ENCODE data around the gene ENTPD2. TPM values are rescaled to one million over a fixed set of nuclear protein-coding genes. Genes with fewer than 3 reads are reported as not detected.

ENTPD2 gene
- total RNA-seq, 1 experiment from 2014 or later: 8.3 TPM

- Mint-ChIP-seq H3K36me3 (peaks cover 9% of the 10 kb centered on the region), H3K9me3 (no peaks in the 10 kb centered on the region), H3K4me1 (no peaks in the 10 kb centered on the region), H3K4me3 (no peak overlapping the region), H3K27ac (no peak overlapping the region), H3K27me3 (ENCODE audit: low read depth) (no peaks in the 10 kb centered on the region)
- ChIA-PET POLR2A (no interaction called here), CTCF (interaction anchor here (0.6 to 3.3 kb wide), 3 partner anchors 11 to 20 kb away, joined by 3 to 14 read pairs (median 6); no protein-coding TSS in a partner anchor)
- DNase-seq (ENCODE audit: low spot score) (no peak), ATAC-seq (no peak)
- TF ChIP-seq ATF6 (CRISPR knock-in tag; IDR thresholded peaks at IDR 0.05): no peak
- no peak for TF ChIP-seq ZNF138 (CRISPR knock-in tag; conservative IDR thresholded peaks at IDR 0.05)
- TF ChIP-seq MXD4 (CRISPR knock-in tag; IDR thresholded peaks at IDR 0.05; ENCODE audit: borderline replicate concordance): no peak
- TF ChIP-seq, protein P1, sequence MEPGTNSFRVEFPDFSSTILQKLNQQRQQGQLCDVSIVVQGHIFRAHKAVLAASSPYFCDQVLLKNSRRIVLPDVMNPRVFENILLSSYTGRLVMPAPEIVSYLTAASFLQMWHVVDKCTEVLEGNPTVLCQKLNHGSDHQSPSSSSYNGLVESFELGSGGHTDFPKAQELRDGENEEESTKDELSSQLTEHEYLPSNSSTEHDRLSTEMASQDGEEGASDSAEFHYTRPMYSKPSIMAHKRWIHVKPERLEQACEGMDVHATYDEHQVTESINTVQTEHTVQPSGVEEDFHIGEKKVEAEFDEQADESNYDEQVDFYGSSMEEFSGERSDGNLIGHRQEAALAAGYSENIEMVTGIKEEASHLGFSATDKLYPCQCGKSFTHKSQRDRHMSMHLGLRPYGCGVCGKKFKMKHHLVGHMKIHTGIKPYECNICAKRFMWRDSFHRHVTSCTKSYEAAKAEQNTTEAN (CRISPR knock-in tag; IDR thresholded peaks at IDR 0.05): no peak
- no peak for TF ChIP-seq CREM (CRISPR knock-in tag; IDR thresholded peaks at IDR 0.05)
- TF ChIP-seq NFATC4 (CRISPR knock-in tag; IDR thresholded peaks at IDR 0.05): no peak
- no peak for TF ChIP-seq ZNF671 (CRISPR knock-in tag; IDR thresholded peaks at IDR 0.05)
- TF ChIP-seq, protein P2, sequence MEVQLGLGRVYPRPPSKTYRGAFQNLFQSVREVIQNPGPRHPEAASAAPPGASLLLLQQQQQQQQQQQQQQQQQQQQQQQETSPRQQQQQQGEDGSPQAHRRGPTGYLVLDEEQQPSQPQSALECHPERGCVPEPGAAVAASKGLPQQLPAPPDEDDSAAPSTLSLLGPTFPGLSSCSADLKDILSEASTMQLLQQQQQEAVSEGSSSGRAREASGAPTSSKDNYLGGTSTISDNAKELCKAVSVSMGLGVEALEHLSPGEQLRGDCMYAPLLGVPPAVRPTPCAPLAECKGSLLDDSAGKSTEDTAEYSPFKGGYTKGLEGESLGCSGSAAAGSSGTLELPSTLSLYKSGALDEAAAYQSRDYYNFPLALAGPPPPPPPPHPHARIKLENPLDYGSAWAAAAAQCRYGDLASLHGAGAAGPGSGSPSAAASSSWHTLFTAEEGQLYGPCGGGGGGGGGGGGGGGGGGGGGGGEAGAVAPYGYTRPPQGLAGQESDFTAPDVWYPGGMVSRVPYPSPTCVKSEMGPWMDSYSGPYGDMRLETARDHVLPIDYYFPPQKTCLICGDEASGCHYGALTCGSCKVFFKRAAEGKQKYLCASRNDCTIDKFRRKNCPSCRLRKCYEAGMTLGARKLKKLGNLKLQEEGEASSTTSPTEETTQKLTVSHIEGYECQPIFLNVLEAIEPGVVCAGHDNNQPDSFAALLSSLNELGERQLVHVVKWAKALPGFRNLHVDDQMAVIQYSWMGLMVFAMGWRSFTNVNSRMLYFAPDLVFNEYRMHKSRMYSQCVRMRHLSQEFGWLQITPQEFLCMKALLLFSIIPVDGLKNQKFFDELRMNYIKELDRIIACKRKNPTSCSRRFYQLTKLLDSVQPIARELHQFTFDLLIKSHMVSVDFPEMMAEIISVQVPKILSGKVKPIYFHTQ (CRISPR knock-in tag; IDR thresholded peaks at IDR 0.05): no peak
- no peak for TF ChIP-seq RELA (CRISPR knock-in tag; IDR thresholded peaks at IDR 0.05; ENCODE audit: borderline replicate concordance)
- no peak for TF ChIP-seq SOX15 (CRISPR knock-in tag; IDR thresholded peaks at IDR 0.05)
- TF ChIP-seq NR2C2 (CRISPR knock-in tag; IDR thresholded peaks at IDR 0.05): no peak
- no peak for TF ChIP-seq STAT6 (CRISPR knock-in tag; conservative IDR thresholded peaks at IDR 0.05; ENCODE audit: low read depth)
- TF ChIP-seq MYBL2 (CRISPR knock-in tag; IDR thresholded peaks at IDR 0.05): no peak
- TF ChIP-seq TP53 (CRISPR knock-in tag; IDR thresholded peaks at IDR 0.05): no peak
- no peak for TF ChIP-seq MLX (CRISPR knock-in tag; IDR thresholded peaks at IDR 0.05)
These were observed 38.9 kb downstream of the ENTPD2 start for GRCh38 chr9:137014776-137015539.

DNA sequence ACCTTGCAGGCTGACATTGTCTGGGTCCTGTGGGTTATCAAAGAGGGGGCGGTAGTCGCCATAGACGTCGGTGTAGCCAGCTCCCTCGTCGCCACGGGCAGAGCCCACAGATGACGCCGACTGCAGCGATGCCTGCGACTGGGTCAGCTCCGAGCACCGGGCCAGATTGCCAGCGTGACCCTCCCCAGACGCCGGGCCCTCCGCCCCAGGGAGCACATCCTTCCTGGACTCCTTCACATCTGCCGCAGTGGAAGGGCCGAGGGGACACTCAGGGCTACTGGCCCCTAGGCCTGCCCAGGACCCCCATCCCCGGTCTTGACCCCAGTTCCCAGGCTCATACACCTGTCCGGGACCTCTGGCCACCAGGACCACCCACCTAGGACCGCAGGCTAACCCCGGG lies 39.7 kb downstream of the ENTPD2 start:
- Mint-ChIP-seq H3K36me3 (peaks cover 9% of the 10 kb centered on the region), H3K27ac (no peak overlapping the region), H3K27me3 (ENCODE audit: low read depth) (no peaks in the 10 kb centered on the region), H3K4me1 (no peaks in the 10 kb centered on the region), H3K9me3 (no peaks in the 10 kb centered on the region), H3K4me3 (no peak overlapping the region)
- ATAC-seq (no peak), DNase-seq (ENCODE audit: low spot score) (no peak)
- CTCF ChIA-PET: interaction anchor here (0.6 to 3.3 kb wide), 3 partner anchors 10 to 50 kb away, joined by 3 to 14 read pairs (median 3); no protein-coding TSS in a partner anchor
- POLR2A ChIA-PET: no interaction called here
- TF ChIP-seq E2F4 (CRISPR knock-in tag; IDR thresholded peaks at IDR 0.05; ENCODE audit: borderline replicate concordance, low read depth) (no peak), NR2C2 (CRISPR knock-in tag; IDR thresholded peaks at IDR 0.05) (no peak), AFF4 (CRISPR knock-in tag; IDR thresholded peaks at IDR 0.05; ENCODE audit: borderline replicate concordance) (no peak)
